ENCODE measurements around the gene LYSMD3.

The LYSMD3 gene

DNA sequence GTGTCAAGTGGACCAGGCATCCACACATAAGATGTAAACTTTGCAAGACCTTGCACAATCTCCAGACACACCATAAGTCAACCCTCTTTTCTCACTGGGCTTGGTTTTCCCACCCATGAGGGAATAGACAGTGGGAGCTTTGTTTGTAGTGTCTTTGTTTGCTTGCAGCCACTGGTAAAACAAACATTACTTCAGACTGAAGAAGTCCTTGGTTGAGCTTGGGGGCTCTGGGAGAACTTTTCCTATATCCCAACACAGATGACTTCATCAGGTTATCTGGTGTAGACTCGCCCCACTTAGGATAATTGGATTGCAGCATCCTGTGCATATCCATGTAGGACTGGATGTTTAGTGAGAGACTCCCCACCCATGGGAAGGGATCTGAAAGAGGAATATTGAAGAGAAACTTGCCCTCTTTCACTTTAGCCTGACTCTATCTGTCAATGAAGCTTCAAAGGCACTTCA, 17.7 kb upstream of the LYSMD3 start:
- no peak for DNase-seq

DNA sequence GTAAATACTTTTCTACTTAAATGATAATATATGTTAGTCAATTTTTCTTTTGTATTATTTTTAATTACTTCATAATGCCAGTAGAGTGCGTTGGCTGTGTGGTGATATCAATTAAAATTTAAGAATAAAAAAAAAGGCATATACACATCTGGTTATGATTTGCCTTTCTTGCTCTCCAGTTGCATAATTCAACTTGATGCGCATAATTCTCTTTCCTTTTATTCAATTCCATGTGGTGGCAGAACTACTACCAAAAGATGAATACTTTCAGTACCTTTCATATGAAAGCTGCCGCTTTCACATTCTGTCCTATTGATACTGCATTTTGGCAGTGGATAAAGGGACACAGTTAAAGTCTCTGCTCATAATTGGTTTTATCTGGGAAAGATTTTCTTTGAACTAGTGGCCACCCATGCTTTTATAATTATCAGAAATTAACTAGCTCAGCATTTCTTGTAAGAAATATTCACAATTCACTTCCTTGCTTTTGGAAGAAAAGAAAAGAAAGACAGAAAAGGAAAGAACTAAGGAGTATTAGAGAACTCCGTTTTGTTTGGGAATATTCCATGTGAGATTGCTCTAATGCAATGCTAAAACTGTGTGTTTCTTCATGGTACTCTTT, 16.9 kb upstream of the LYSMD3 start:
- DNase-seq: no peak

DNA sequence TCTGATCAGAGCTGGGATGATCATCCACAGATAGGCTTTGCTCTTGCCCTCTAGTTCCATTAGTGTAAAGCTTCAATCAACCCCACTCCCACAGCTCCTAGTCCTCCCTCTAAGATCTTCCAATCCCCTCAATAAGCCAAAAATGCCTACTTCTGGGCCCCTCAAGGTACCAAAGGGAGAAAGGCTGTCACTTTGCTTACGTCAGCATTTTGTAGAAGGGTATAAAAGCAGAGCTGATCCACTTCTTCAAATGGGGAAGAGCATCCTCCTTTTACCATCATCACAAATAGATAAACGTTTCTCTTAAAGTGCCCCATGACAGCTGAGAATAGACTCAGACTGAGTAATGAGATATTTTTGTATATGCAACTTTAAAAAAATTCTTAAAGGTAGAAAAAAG, 16.1 kb upstream of the LYSMD3 start:
- no peak for DNase-seq

- no peak for DNase-seq
These were observed 13.6 kb upstream of the LYSMD3 start for GRCh38 chr5:90542827-90543519.

DNA sequence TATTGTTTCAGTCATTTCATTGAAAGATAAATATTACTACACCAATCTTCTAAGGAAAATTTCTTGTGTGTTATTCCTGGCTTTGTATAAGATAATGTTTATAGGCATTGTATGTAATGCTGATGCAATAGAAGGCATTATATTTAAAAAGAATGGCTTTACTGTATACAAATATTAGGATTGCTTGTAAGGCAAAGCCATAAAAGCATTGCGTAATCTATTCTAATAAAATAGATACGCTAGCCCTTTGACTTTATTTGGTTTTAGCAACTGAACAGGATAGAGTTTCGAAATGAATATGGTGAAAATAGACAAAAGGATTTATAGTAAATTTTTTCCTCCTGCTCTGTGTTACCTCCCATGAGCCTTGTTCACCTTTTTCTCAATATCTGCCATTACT, 5.5 kb upstream of the LYSMD3 start:
- DNase-seq: no peak

DNA sequence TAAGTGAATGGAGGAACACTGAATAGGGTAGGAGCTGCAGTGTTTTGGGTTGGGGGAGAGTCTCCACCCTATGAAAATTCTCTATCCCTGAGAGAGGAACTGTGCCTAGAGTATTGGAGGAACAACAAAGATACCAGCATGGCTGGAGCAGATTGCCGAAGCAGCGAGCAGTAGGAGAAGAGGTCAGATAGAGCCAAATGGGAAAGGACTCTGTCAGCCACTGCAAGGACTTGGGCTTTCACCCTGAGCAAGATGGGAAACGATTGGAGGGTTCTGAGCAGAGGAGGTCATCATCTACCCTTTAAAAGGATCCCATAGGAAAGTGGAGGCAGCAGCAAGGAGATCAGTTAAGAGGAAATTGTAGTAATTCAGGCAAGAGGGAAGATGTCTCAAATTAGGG, 4.4 kb upstream of the LYSMD3 start:
- DNase-seq: no peak

DNA sequence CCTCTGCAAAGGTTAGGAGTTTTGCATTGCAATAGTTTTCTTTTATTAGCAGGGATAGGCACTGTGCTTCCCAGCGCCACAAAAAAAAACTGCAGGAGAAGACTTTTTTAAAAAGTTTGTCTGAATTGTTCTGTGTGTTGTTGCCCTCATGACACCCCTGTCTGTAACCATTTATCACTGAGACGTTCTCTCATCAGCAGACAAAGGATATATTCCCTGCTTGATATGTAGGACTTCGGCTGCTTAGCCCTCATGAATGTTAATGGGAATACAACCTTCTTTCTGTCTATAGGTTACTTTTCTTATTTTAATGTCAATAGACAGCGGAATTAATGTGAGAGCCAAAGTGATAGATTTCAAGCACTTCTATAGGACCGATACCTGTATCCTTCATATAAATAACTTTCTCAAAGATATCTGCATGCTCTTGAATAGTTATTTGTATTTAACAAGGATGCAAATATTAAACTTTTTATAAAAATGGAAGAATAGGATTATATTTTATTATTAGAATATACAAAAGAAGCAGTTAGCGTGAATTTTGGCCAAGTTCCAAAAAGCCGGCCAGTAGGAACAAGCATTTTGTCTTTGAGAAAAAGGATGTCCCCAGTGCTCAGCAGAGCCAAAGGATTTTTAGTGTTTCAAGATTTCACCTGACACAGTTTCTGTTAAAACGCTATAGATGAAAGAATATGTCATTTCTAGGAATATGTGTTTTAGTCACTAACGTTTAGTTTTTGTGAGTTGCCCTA, 1.5 kb upstream of the LYSMD3 start:
- no peak for DNase-seq

DNA sequence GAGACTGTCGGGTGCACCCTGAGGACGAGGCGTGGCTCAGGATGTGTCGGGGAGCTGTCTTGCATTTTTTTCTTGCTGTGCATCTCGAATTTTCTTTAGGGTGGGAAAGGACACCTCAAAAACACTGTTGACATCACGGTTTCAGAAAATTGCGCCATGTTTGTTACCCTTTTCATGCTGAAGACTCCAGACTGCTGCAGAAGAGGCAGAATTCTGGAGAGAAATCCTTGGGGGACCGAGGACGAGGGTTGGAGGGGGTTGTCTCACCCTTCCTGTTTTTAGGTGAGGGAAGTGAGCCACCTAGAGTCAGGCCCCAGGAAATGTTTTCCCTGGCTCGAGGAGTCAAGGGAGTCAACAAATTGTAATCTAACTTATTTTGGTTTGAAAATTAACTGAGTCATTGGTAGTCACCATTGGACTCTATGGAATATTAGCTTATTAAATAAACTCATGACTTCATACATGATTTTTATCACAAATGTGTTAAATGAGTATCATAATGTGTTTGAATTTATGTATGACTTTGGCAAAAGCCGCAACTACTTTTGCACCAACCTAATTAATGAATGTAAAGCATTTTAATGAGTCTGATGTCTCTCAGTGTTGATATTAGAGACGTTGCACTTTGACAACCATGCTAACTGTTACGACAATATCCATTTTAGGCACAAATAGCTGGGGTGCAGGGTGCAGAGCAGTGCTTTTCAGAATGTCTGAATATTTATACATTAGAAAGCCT, 724 bp upstream of the LYSMD3 start:
- DNase-seq: no peak

DNA sequence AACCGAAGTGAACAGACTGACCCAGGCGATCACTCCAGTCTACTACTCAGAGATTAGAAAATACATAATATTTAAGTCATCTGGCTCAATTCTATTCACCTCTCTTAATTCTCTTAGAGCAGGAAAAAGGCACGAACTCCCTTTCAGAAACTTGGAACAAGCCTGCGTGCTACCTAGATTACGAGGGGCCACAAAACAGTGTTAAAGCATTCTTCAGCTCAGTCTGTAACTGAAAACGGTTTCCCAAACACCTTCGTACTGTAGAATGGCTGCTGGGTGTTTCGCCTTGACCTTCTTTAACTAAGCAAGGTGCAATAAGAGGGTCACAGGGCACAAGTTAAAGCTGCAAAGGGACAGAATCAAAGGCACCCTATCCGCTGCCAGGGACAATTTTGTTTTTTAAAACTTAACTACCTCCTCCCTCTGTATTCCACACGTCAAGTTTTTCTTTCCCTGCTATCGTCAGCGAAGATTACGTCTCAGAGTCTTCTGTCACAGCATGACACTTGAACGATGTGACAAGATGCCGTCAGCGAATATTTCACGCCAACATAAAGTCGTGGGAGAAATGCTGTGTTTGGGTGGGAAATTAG, 687 bp downstream of the LYSMD3 start:
- DNase-seq: no peak

GRCh38 chr5:90519081-90519480, 10.3 kb downstream of the LYSMD3 start:
- no peak for DNase-seq

DNA sequence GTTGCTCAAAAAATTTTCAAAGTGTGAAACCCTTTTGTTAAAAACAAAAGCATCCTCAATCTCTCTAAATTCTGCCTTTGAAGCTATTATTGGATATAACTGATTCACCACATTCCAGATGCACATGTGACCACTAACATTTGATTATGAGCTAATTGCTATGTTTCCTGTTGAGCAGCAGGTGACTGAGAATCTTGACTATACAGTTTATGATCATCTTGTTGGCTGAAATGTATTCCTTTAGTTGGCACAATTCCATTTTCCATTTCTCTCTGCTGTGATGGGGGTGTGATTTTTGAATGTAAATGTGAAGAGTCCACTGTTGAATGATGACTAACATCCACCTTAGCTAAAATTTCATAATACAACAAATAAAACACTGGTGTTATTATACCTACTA, 10.7 kb downstream of the LYSMD3 start:
- DNase-seq: no peak

DNA sequence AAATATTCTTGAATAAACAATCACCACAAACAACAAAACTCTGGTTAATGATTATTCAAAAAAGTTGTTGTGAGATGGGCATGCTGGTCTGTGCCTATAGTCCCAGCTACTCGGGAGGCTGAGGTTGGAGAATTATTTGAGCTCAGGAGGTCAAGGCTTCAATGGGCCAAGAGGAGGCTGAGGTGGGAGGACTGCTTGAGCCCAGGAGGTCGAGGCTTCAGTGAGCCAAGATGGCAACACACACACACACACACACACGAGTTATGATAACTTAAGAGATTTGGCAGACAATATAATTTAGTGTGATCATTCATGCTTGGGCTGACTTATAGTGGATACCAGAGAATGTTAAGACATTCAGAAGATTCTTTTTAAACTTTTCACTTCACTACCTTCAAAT, 14.9 kb downstream of the LYSMD3 start:
- no peak for DNase-seq

- no peak for DNase-seq
These were observed 18.9 kb downstream of the LYSMD3 start for GRCh38 chr5:90510438-90510837.

GRCh38 chr5:90506221-90506620, 23.2 kb downstream of the LYSMD3 start:
- no peak for DNase-seq

DNA sequence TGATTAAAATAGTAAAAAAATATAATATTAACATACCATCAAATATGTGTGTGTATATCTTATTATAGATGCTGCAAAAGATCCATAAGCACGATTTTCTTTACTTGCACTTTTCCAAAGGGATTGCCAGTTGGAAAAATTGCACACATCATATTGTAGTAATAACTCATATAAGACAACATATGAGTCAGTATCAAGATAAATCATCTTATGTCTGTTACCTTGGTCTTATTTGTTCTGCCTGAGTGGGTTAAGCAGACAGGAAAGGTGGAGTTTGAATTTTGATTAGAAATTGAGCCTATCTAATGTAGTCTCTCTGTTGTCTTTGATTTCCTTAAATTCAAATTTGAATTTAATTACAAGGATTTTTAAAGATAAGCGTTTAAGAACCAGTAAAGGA, 24.6 kb downstream of the LYSMD3 start:
- no peak for DNase-seq

DNA sequence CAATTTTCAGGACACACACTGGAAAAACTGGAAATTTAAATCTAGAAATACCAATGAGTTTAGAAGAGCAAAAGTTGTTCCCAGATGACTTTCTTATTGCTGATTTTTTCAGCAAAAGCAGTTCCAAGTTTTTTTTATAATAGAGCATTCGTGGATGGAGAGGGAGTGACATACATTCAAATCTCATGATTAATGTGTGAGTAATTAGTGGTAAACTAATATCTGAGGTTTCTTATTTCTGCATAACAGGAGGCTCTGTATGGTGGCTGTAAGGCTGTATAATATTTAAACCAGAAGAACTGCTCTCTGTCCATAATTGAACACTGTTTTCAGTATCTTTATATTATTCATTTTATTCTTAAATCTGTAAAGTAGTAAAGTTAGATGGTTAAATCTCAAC, 25.8 kb downstream of the LYSMD3 start:
- no peak for DNase-seq

DNA sequence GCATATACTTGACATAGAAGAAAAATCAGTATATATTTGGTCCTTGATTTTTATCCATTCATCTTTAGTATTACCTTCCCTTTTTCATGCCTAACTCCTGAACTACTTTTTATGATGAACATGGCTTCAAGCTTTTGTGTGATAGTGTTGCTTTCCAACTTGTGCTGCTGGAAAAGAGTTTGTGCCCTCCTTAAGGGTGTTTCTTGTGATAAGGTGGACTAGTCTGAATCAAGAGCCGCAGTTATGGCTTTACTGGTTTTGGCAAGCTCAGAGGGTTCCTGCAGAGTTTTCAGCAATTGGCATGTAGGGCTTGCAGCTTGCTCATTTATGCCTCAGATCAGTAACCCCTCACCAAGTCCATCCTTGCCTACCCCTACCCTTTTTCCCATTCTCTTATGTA, 34.2 kb downstream of the LYSMD3 start:
- no peak for DNase-seq

GRCh38 chr5:90494043-90494442, 35.3 kb downstream of the LYSMD3 start:
- no peak for DNase-seq

DNA sequence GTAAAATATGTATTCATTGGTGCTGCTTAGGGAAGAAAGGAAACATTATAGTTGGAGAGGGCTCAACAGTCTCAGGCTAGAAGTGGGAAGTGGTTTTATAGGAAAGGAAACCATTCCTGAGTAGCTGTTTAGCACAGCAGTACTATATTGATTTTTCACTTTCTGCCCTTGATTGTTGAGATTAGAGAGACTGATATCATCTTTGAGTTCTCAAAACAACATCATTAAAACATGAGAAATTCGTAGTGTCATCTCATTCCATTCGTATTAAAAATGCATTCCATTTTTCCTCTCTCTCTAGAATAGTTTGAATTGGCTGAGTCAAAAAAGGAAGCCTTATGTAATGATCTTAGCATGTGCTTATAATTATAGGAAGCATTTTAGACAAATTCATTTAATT, 40.6 kb downstream of the LYSMD3 start:
- no peak for DNase-seq

DNA sequence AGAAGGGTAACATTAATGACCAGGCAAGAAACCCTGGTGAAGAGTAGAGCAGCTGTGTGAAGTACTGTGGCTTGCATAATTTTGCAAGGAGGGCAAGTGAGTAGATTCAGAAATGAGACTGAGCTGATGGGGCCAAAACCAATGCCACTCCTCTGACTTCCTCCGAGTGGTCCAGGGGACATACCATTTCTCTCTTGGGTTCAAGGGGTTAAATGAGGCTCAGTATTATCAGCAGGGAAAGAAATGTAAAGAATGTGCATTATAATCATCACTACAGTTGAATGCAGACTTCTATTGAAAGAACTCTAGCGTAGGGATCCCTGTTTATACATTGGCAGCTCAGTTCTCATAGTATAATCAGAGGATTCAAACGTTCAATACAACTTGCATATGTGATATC, 44.8 kb downstream of the LYSMD3 start:
- no peak for DNase-seq

DNA sequence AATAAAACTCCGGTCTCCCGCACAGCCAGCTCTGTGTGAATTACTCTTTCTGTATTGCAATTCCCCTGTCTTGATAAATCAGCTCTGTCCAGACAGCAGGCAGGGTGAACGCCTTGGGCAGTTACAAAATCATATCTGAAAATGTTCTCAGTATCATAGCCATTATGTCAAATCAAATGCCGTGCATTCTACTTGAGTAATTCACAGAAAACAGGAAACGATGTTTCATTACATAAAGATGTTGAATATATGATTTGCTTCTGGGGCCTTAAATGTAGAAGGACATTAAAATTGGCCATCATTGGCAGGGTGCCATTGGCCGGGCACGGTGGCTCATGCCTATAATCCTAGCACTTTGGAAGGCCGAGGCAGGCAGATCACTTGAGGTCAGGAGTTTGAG, 46.2 kb downstream of the LYSMD3 start:
- DNase-seq: no peak

- no peak for DNase-seq
These were observed 48.7 kb downstream of the LYSMD3 start for GRCh38 chr5:90480699-90481098.
